Measurements from ENCODE around the gene FAM222A. TPM values are rescaled to one million over a fixed set of nuclear protein-coding genes. Genes with fewer than 3 reads are reported as not detected.

Gene FAM222A
- polyA plus RNA-seq, 1 donor, result 11.0 TPM

- no peak for DNase-seq
Measured at GRCh38 chr12:109738878-109739665, 25.4 kb downstream of the FAM222A start.

GRCh38 chr12:109739747-109740693 is 26.4 kb downstream of the FAM222A start:
- no peak for DNase-seq

DNA sequence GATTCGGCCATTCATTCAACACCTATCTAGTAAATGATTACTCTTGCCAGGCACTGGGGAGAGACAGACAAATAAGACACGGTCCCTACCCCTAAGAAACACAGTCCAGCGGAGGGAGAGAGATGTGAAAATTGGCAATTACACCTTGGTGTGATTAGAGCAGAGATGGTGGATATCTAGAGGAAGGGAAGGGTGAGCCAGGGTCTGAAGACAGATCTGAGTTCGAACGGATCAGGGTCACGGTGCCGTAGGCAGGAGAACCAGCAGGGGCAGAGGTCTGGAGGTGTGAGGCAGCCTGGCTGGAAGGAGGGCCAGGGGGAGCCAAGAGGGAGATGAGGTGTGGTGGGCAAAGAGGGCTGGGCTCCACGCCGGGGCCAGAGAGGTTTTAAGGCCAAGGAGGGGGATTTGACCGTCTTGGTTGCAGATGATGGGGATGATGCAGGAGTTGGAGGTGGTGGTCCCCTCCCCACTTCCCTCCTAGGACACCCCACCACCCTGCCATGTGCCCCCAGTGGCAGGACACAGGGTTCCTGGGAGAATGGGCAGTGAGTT is 27.1 kb downstream of the FAM222A start:
- no peak for DNase-seq

- DNase-seq, result no peak
Measured at GRCh38 chr12:109741286-109741969, 27.8 kb downstream of the FAM222A start.

DNA sequence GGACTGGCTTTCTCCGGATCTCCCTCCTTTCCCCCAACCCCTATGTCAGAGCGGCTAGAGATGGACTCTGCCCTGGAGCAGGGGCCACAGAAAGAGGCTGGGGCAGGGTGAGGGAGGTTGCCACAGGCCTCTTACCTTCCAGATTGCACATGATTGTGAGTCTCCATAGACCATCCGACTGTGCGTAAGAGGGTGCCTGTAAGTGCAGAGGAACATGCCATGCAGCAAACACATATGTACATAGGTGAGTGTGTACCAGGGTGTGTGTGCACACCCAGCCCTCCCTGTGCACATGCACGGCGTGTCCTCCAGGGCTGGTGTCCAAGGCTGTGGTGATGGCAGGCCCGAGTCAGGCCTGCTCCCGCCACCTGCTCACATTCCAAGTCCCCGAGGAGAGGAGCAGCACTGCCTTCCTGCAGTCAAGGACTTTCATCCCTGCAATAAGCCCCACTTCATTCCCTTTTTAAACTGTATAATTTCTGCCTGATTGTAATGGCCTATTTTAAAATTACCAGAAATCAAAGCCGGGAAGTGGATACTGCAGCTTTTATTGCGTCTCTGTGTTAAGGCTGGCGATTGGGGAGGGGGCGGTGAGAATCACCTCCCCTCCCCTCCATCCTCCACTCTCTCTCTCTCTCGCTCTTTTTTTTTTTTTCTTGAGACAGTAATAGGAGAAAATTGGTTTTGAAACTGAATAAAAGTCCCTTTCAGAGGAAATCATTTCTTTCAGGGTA is 28.5 kb downstream of the FAM222A start:
- DNase-seq, result no peak

DNA sequence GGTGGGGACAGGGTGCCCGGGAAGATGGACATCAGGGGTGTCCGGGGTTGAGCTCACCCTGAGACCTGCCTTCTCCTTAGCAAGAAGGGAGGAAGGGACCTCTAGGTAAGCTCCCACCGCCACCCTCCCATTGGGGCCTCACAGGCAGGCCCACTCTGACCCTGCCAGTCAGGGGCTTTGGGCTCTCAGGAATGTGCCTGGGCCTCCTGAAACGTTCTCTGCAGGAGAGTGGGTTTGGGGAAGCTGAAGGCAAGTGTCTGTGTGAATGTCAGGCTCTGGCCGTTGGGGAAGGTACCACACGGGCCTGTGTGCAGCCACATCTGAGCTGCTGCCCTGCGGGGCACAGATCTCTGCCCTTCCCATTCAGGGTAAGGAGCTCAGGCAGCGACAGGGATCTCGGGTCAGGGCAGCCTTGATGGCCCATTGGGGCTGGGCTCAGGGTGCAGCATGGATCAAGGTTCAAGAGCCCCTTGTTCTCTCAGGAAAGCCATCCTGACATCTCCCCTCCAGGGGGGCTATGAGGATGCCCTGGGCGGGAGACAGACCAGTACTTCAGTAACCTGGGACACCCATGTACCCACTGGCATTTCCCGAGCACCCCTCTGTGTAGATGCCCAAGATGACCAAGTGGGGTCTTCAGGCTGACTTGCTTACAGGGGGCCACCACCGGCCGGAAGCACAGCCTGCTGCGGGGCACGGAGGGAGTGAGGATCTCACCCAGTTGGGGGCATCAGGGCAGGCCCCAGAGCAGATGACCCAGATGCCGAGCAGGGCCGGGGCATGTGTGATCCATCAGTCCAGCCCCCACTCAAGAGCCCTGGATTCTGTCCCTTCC is 29.7 kb downstream of the FAM222A start:
- no peak for DNase-seq

DNA sequence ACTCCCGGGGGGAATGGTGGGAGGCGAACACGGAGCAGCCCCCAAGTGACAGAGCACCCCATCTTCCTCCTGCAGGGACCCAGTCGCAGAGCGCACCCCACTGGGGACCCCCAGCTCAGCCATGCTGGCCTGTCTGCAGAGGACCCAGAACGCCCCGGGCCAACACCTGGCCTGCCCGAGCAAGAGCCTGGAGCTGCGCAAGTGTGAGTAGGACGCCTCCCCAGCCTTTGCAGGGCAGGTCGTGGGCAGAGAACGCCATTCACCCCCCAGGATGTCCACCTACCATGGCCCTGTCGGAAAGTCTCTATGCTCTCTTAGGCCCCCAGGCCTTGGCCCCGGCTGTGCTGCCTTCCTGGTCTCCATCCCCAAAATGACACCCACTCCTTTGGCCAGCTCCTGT is 30.4 kb downstream of the FAM222A start:
- no peak for DNase-seq

GRCh38 chr12:109744986-109745942 is 31.6 kb downstream of the FAM222A start:
- DNase-seq, result no peak

DNA sequence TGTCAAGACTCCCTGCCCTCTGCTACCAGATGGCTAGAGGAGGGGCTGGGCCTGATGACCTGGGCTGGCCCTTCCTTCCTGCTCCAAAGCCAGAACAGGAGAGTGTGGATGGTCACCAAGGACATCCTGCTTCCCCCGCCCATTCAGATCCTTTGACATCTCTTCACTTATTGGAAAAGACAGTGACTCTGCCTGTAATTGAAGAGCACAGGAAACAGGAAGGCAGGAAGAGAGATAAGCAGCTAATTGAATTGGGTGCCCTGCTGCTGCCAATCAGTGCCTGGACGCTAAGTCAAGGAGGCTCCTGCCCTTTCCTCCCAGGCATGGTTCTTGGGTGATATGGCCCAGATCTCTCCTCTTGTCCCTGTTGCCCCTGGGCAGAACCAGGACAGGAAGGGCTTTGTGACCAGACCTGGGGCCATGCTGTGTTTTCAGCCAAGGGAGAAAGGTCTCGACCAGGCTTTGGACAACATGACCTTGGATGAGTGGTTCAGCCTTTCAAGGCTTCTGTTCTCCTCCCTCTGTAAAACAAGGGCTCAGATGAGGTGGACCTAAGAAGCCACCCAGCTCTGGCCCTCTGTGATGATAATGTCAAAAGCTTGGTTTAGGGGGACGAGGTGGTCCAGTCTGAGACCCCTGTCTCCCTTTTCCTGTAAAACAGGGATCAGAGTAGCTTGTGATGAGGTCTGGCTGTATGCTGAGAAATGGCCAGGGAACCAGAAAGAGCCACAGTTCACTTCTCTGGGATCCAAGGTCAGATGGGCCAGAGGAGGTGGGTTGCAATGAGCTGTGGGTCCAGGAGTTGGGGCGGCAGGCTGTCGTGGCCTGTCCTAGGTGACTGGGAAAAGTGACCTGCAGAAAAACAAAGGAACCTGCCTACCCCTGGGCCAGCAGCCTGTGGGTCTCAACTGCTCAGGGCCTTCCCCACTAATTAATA is 38.8 kb downstream of the FAM222A start:
- no peak for DNase-seq

DNA sequence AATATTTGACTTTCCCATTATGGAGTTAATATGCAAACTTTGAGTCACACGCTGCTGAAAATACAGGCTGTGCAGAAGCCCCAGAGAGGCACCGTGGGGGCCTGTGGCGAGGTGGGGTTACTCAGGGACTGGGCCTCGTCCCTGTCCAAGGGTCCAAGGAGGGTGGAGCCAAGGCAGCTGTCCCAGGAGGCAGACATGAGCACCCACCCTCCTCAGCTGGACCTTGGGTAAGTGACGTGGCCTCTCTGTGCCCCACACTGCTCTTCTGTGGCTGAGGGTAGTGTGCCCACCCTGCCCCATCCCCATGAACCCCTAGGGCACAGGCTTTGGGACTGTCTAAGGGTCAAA is 39.4 kb downstream of the FAM222A start:
- DNase-seq, result no peak

GRCh38 chr12:109753959-109754358 is 40.3 kb downstream of the FAM222A start:
- DNase-seq, result no peak

GRCh38 chr12:109756457-109756856 is 42.8 kb downstream of the FAM222A start:
- no peak for DNase-seq

DNA sequence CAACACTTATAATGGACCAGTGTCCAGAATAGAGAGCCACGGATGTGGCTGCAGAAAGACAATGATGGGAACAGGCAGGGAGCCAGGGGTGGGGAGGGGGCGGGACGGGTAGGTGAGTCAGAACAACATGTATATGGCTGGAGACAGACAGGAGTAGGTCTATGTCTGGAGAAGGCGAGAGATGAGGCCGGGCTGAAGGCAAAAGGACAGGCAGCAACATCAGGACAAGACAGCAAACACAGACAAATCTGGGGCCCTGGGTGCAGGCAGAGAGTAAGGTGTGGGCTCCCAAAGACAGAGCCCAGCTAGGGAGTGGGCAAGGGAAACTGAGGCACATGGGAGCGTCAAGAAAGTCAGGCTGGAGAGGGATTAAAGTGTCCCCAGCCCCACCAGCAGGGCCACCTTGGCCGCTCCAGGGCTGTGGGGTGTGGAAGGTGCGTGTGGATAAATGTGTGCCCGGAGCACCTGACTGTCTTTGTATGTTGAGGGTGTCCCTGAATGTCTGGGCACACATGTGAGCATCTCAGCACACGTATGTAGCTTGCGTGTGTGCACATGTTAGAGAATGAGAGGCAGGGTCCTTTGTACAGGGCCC is 44.1 kb downstream of the FAM222A start:
- DNase-seq, result no peak

- no peak for DNase-seq
Measured at GRCh38 chr12:109758426-109759420, 45.1 kb downstream of the FAM222A start.

- no peak for DNase-seq
Measured at GRCh38 chr12:109759595-109759994, 46.0 kb downstream of the FAM222A start.

- no peak for DNase-seq
Measured at GRCh38 chr12:109760031-109760929, 46.7 kb downstream of the FAM222A start.
